Duodenal mucosa (tissue), 2 donors: ENCODE data around the gene MAML2.

Experiments used
- H3K27ac ChIP-seq: one replicate; pipeline ENCODE4 v1.7.0; 2013; ENCODE audit warnings: low read depth, low read length
- H3K27me3 ChIP-seq, 2 donors: one replicate each; pipeline ENCODE4 v1.7.0; 2013; ENCODE audit warnings: low read length in 2 of 2, control low read depth in 1 of 2; ENCODE audit not compliant: insufficient read depth in 2 of 2, control insufficient read depth in 1 of 2
- H3K36me3 ChIP-seq, 2 donors: one replicate each; pipeline ENCODE4 v1.7.0; 2013; ENCODE audit warnings: low read length in 2 of 2, control low read depth in 1 of 2; ENCODE audit not compliant: insufficient read depth in 2 of 2, control insufficient read depth in 1 of 2
- H3K4me1 ChIP-seq, 2 donors: one replicate each; pipeline ENCODE4 v1.7.0; 2013; ENCODE audit warnings: low read length in 2 of 2, control low read depth in 1 of 2; ENCODE audit not compliant: insufficient read depth in 2 of 2, control insufficient read depth in 1 of 2
- H3K4me3 ChIP-seq, 2 donors: one replicate each; pipeline ENCODE4 v1.7.0; 2013; ENCODE audit warnings: low read length in 2 of 2, low read depth in 1 of 2
- H3K9ac ChIP-seq, 2 donors: one replicate each; pipeline ENCODE4 v1.7.0; 2013; ENCODE audit warnings: low read length in 2 of 2, low read depth in 1 of 2
- H3K9me3 ChIP-seq, 2 donors: one replicate each; pipeline ENCODE4 v1.7.0; 2013; ENCODE audit warnings: low read length in 2 of 2, control low read depth in 1 of 2; ENCODE audit not compliant: control insufficient read depth in 1 of 2

The MAML2 gene

DNA sequence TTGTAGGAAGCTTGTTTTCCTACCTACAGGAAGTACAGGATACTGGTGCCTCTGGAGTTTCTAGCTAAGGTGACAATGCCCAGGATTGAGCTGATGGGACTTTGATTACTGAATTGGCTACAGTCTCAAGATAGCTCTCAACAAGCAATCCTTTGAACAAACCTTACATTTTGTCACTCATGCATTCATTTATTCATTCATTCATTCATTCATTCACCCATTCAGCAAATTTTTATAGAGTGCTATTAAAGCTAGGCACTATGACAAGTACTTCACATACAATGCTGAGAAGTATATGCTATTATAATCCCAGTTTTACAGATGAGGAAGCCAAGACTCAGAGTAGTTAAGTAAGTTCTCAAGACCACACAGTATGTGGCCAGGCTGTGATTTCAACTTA, 316.0 kb downstream of the MAML2 start:
- H3K27ac ChIP-seq, result no peak overlapping the region
- H3K27me3 ChIP-seq, result no peaks in the 10 kb centered on the region
- H3K9ac ChIP-seq, result no peak overlapping the region
- H3K4me3 ChIP-seq, result no peak overlapping the region
- H3K9me3 ChIP-seq, result no peaks in the 10 kb centered on the region
- no peaks in the 10 kb centered on the region for H3K36me3 ChIP-seq
- no peaks in the 10 kb centered on the region for H3K4me1 ChIP-seq

DNA sequence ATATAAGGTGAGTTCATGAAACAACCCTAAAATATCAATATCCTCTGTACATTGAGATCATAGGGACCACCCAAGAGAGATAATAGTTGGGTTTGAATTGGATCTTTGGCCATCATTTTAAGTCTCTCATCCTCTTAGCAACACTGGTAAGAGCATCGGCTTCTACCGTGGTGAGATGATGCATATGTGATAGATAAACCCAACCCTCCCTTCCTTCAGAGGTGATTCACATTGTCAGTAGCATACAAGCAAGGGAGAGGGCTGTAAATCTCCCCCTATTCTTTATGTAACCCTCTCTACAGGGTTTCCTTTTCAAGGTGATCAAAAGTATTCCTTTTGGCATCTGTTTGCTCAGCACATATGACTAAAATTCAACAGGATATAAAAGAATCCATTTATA, 316.7 kb downstream of the MAML2 start:
- H3K27ac ChIP-seq, result no peak overlapping the region
- no peaks in the 10 kb centered on the region for H3K36me3 ChIP-seq
- no peaks in the 10 kb centered on the region for H3K27me3 ChIP-seq
- no peak overlapping the region for H3K9ac ChIP-seq
- no peak overlapping the region for H3K4me3 ChIP-seq
- no peaks in the 10 kb centered on the region for H3K4me1 ChIP-seq
- no peaks in the 10 kb centered on the region for H3K9me3 ChIP-seq

DNA sequence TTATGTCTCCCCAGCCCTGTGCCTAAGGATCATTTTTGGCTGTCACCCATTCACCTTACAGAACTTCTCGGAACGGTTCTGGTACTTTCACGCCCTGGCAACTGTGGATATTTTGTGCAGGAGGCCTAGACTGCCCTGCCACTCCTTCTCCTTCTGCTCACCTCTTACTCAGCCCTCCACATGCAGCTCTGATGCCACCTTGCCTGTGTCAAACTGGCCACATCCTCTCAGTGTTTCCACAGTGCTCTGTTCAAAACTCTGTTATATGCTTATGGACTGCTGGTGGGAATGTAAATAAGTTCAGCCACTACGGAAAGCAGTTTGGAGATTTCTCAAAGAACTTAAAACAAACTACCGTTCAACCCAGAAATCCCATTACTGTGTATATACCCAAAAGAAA, 318.3 kb downstream of the MAML2 start:
- H3K9me3 ChIP-seq, result no peaks in the 10 kb centered on the region
- H3K36me3 ChIP-seq, result no peaks in the 10 kb centered on the region
- no peak overlapping the region for H3K27ac ChIP-seq
- no peaks in the 10 kb centered on the region for H3K27me3 ChIP-seq
- no peak overlapping the region for H3K4me3 ChIP-seq
- H3K4me1 ChIP-seq, result no peaks in the 10 kb centered on the region
- no peak overlapping the region for H3K9ac ChIP-seq

DNA sequence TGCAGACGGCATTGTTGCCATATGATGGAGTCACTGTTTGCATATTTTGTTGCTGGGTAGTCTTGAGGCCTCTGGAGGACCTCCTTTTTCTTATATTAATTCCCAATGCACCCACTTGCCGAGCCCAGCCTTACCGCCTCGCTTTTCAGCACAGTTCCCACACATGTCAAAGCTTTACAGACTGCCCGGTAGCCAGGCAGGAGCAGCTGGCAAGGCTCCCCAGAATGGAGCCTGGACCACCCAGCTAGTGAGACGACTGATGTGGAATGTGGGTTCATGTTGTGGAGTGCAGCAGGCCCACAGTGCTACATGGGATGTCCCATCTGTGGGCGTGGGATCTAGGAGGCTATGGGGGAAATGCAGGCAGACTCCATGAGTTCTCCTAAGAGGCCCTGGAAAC, 319.7 kb downstream of the MAML2 start:
- Histone ChIP-seq H3K4me1 (no peaks in the 10 kb centered on the region), H3K4me3 (no peak overlapping the region), H3K9ac (no peak overlapping the region), H3K27me3 (no peaks in the 10 kb centered on the region), H3K27ac (no peak overlapping the region), H3K9me3 (no peaks in the 10 kb centered on the region), H3K36me3 (no peaks in the 10 kb centered on the region)

DNA sequence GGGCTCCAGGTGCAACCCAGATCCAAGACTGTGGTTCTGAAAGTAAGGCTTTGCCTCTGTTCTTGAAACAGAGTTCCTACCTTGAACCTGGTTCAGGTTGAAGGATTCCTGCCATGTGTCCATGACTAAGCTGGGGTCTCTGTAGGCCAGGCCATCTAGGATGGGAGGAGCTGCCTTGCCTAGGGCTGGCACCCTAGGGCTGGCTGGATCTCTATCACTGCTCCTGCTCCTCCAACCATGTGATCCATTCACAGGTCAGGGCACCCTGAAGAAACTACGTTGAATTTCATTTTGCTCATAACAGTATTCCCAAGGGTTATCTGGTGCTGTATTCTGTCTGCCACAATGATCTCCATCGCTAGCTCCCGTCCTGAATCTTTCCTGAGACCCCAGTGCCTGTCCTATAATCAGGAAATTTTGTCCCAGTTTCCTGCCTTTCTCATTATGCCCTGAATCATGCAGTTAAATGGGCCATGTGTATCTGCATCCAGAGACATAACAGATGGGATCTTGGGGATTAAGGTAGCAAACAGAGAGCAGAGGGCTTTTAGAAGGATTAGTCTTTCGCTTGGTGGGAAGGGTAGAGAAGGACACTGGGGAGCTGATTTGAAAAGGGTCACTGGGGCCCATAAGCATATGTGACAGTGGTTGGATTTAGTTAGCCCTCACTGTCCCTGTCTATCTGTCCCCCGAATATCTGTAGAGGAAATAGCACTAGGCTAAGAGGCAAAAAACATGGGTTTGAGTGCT, 320.9 kb downstream of the MAML2 start:
- no peaks in the 10 kb centered on the region for H3K4me1 ChIP-seq
- no peaks in the 10 kb centered on the region for H3K36me3 ChIP-seq
- no peaks in the 10 kb centered on the region for H3K9me3 ChIP-seq
- no peak overlapping the region for H3K9ac ChIP-seq
- H3K4me3 ChIP-seq, result no peak overlapping the region
- no peaks in the 10 kb centered on the region for H3K27me3 ChIP-seq
- H3K27ac ChIP-seq, result no peak overlapping the region

DNA sequence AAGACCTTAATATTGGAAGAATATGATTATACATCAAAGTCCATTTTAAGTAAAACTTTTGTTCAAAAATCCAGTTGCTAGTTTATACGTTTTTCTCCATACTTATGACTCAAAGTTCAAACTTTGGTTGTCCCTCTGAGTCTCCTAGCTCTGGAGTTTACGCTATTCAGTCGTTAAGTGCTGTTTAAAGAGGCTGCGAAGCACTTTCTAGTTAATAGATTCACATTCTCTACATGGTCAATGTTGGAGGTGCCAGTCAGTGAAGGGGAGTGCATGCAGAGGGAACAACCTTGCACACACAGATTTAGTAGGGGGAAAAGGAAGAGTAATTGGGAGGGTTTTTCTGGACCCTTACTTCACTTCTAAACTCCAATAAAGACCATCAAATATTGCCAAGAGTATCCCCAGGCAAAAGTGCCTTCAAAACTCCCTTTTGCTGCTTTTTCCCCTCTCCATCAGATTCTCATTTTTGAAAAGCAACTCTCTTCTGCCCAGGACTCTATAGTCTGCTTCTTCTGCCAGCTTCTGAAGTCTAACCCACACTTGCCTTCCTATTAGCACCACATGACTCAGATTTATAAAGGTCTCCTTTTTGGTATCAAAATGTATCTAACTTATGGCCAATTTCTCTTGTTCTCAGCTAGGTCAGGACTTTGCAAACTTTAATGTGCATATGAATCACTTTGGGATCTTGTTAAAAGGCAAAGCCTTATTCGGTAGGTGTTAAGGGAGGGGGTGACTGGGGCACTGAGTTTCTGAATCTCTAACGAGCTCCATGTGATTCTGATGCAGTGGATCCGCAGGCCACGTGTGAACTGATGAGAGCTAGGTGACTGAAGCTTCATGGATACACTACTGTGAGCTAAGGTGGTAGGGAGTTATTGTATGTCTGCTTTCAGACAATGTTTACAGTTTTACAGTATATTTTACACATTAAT, 322.9 kb downstream of the MAML2 start:
- Histone ChIP-seq H3K27me3 (no peaks in the 10 kb centered on the region), H3K9ac (no peak overlapping the region), H3K36me3 (no peaks in the 10 kb centered on the region), H3K27ac (no peak overlapping the region), H3K9me3 (no peaks in the 10 kb centered on the region), H3K4me1 (peaks cover 0 to 5% of the 10 kb centered on the region in 2 donors), H3K4me3 (no peak overlapping the region)

DNA sequence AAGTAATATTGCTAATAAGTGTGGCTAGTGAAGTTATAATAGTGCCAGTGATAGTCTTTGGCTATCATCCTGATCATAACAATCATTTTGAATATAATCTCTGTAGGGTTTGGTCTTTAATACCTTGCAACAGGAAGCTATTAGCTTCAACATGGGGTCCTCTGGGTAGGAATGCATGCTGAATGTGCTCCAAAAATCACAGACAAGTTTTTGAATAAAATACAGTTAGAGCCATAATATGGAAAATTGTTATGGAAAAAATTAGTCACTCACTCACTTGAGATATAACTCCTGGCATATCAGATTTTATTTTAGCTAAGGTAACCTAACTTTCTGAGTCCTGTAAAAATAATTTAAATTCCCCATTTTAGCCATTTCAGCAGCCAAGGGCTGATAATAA, 323.7 kb downstream of the MAML2 start:
- Histone ChIP-seq H3K27ac (no peak overlapping the region), H3K36me3 (no peaks in the 10 kb centered on the region), H3K27me3 (no peaks in the 10 kb centered on the region), H3K4me3 (no peak overlapping the region), H3K9ac (no peak overlapping the region), H3K9me3 (no peaks in the 10 kb centered on the region), H3K4me1 (peaks cover 0 to 10% of the 10 kb centered on the region in 2 donors)

DNA sequence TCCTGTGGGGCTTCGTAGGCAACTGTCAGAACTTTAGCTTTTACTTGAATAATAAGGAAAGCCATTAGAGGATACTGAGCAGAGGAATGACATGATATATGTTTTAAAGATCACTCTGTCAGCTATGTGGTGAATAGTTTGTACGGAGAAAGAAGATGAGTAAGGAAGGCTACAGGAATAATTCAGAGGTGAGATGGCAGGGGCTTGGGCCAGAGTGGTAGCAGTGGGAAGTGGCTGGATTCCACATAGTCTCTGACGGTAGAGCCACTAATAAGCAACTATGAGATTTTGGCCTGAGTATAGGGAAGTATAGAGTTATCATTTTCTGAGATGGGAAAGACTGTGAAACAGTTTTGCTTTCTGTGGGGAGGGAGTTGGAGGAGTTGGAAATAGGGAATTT, 325.1 kb downstream of the MAML2 start:
- H3K9me3 ChIP-seq, result no peaks in the 10 kb centered on the region
- no peak overlapping the region for H3K4me3 ChIP-seq
- peaks cover 8 to 21% of the 10 kb centered on the region in 2 donors for H3K4me1 ChIP-seq
- no peaks in the 10 kb centered on the region for H3K27me3 ChIP-seq
- H3K36me3 ChIP-seq, result no peaks in the 10 kb centered on the region
- H3K9ac ChIP-seq, result no peak overlapping the region
- H3K27ac ChIP-seq, result no peak overlapping the region

DNA sequence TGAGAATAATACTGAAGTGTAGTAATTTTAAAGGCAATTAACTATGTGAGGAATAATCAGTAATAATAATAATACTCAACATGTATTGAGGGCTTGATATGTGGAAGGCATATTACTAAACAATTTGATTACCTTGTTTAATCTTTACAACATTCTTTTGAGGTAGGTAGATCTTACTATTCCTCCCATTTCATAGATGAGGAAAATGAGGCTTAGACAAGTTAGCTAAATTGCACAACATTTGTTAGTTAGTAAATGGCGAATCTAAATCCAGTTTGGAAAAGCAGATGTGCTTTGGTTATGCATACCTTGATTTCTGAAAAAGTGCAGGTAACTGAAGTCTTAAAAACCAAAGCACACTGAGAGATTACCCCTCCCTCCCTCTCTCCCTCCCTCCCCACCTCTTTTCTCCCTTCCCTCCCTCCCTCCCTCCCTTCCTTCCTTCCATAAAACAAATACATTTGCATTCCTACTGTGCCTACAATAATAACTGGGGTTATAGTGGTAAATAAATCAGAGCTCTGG, 326.0 kb downstream of the MAML2 start:
- no peaks in the 10 kb centered on the region for H3K27me3 ChIP-seq
- no peaks in the 10 kb centered on the region for H3K9me3 ChIP-seq
- no peak overlapping the region for H3K27ac ChIP-seq
- H3K4me3 ChIP-seq, result no peak overlapping the region
- no peak overlapping the region for H3K9ac ChIP-seq
- H3K4me1 ChIP-seq, result peaks cover 15 to 28% of the 10 kb centered on the region in 2 donors
- H3K36me3 ChIP-seq, result no peaks in the 10 kb centered on the region

DNA sequence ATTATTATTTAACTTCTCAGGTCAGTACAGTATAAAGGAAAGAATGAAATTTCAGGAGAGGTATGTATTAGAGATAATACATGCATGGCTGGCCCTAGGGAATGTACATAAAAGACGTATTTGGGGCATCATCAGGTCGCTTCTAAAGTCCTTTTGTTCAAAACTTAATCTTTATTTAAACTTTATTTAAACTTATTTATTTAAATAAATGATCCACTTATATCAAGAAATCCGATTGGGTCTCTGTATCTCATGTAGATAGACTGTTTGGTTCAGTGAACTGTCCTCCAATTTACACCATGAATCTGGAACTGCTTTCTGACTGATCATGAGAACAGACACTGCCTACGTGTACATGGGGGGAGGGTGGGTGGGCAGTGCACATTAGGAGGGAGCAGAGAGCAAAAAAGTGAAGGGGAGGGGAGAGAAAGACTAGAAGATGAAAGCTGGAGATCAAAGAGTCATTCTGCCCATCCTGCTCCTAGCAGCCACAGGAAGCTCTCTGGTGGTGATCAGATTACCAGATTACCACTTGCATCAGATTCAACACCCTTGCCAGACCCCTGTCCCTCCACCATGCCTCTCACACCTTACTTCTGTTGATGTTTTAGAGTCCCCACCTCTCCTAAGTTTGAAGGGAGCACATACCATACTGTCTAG, 327.0 kb downstream of the MAML2 start:
- no peaks in the 10 kb centered on the region for H3K9me3 ChIP-seq
- no peak overlapping the region for H3K9ac ChIP-seq
- H3K4me3 ChIP-seq, result no peak overlapping the region
- no peaks in the 10 kb centered on the region for H3K27me3 ChIP-seq
- H3K4me1 ChIP-seq, result peaks cover 15 to 28% of the 10 kb centered on the region in 2 donors
- no peaks in the 10 kb centered on the region for H3K36me3 ChIP-seq
- H3K27ac ChIP-seq, result no peak overlapping the region
